ENCODE measurements around the gene PVRIG. TPM values are rescaled to one million over a fixed set of nuclear protein-coding genes. Genes with fewer than 3 reads are reported as not detected.
"Not testable (repeated sequence)": the region's sequence is repeated elsewhere in the genome, so short reads cannot be mapped to it uniquely, and the experiment has no call there.

PVRIG gene
- total RNA-seq (2014; rRNA removed; shearing (Covaris generic); ENCODE audit: low replicate concordance) = 1.4 TPM in 1 of 2 replicates, not detected in the other

GRCh38 chr7:100219801-100220585 lies at the start of gene PVRIG:
PVRIG (plus strand) TSS chr7:100219949; CDS start chr7:100219971, 22 bp downstream.
- in situ Hi-C loops (cut with HindIII; ENCODE audit: low pct_unique_long_range_greater_than_20kb, low sequenced_read_pairs); DNase-seq (ENCODE audit: low read depth): not testable (repeated sequence)

- in situ Hi-C loops (cut with HindIII; ENCODE audit: low pct_unique_long_range_greater_than_20kb, low sequenced_read_pairs) = no loop called here
- no peak for DNase-seq (ENCODE audit: low read depth)
Measured at GRCh38 chr7:100170101-100170897, 49.5 kb upstream of the PVRIG start.

- in situ Hi-C loops (cut with HindIII; ENCODE audit: low pct_unique_long_range_greater_than_20kb, low sequenced_read_pairs) = no loop called here
- no peak for DNase-seq (ENCODE audit: low read depth)
Measured at GRCh38 chr7:100171087-100171681, 48.6 kb upstream of the PVRIG start.

- in situ Hi-C loops (cut with HindIII; ENCODE audit: low pct_unique_long_range_greater_than_20kb, low sequenced_read_pairs) = no loop called here
Measured at GRCh38 chr7:100171840-100172239, 47.9 kb upstream of the PVRIG start.

GRCh38 chr7:100173806-100174495 lies 45.8 kb upstream of the PVRIG start:
- in situ Hi-C loops (cut with HindIII; ENCODE audit: low pct_unique_long_range_greater_than_20kb, low sequenced_read_pairs) = no loop called here

More at GRCh38 chr7:100171840-100172239, 47.9 kb upstream of the PVRIG start:
- no peak for DNase-seq (ENCODE audit: low read depth)

GRCh38 chr7:100174582-100174981 lies 45.2 kb upstream of the PVRIG start:
- DNase-seq (ENCODE audit: low read depth) = no peak
- in situ Hi-C loops (cut with HindIII; ENCODE audit: low pct_unique_long_range_greater_than_20kb, low sequenced_read_pairs) = no loop called here

More at GRCh38 chr7:100173806-100174495, 45.8 kb upstream of the PVRIG start:
- no peak for DNase-seq (ENCODE audit: low read depth)

GRCh38 chr7:100175296-100175935 lies 44.3 kb upstream of the PVRIG start:
- no peak for DNase-seq (ENCODE audit: low read depth)
- in situ Hi-C loops (cut with HindIII; ENCODE audit: low pct_unique_long_range_greater_than_20kb, low sequenced_read_pairs) = no loop called here

- in situ Hi-C loops (cut with HindIII; ENCODE audit: low pct_unique_long_range_greater_than_20kb, low sequenced_read_pairs) = no loop called here
- no peak for DNase-seq (ENCODE audit: low read depth)
Measured at GRCh38 chr7:100176096-100177044, 43.4 kb upstream of the PVRIG start.

GRCh38 chr7:100177045-100178001 lies 42.4 kb upstream of the PVRIG start, which contains the start of the genes GPC2 and STAG3:
GPC2 (minus strand) TSS chr7:100177381; CDS start chr7:100177199, 182 bp downstream.
STAG3 (plus strand) TSS chr7:100177918; CDS start chr7:100180557, 2,639 bp downstream.
- DNase-seq (ENCODE audit: low read depth) = peak; percentile 94
- in situ Hi-C loops (cut with HindIII; ENCODE audit: low pct_unique_long_range_greater_than_20kb, low sequenced_read_pairs) = no loop called here

GRCh38 chr7:100180084-100180483 lies 39.7 kb upstream of the PVRIG start:
- DNase-seq (ENCODE audit: low read depth); in situ Hi-C loops (cut with HindIII; ENCODE audit: low pct_unique_long_range_greater_than_20kb, low sequenced_read_pairs): not testable (repeated sequence)

GRCh38 chr7:100182616-100183015 lies 37.1 kb upstream of the PVRIG start:
- in situ Hi-C loops (cut with HindIII; ENCODE audit: low pct_unique_long_range_greater_than_20kb, low sequenced_read_pairs); DNase-seq (ENCODE audit: low read depth): not testable (repeated sequence)

- DNase-seq (ENCODE audit: low read depth); in situ Hi-C loops (cut with HindIII; ENCODE audit: low pct_unique_long_range_greater_than_20kb, low sequenced_read_pairs): not testable (repeated sequence)
Measured at GRCh38 chr7:100183090-100183489, 36.7 kb upstream of the PVRIG start.

GRCh38 chr7:100185726-100186125 lies 34.0 kb upstream of the PVRIG start:
- DNase-seq (ENCODE audit: low read depth) = no peak
- in situ Hi-C loops (cut with HindIII; ENCODE audit: low pct_unique_long_range_greater_than_20kb, low sequenced_read_pairs) = no loop called here

GRCh38 chr7:100189061-100189460 lies 30.7 kb upstream of the PVRIG start:
- DNase-seq (ENCODE audit: low read depth) = no peak
- in situ Hi-C loops (cut with HindIII; ENCODE audit: low pct_unique_long_range_greater_than_20kb, low sequenced_read_pairs) = no loop called here

- in situ Hi-C loops (cut with HindIII; ENCODE audit: low pct_unique_long_range_greater_than_20kb, low sequenced_read_pairs) = no loop called here
- no peak for DNase-seq (ENCODE audit: low read depth)
Measured at GRCh38 chr7:100190048-100190711, 29.6 kb upstream of the PVRIG start.

All from Caki2 (cell line).